HG03520 (cell line): ENCODE data around the gene RRM1.
"Not testable (repeated sequence)": the region's sequence is repeated elsewhere in the genome, so short reads cannot be mapped to it uniquely, and the experiment has no call there.

ENCODE experiments used
- ATAC-seq: cut with Tn5 transposase; IDR thresholded peaks from one replicate; pipeline ENCODE4 v1.9.1; 2021; ENCODE audit warnings: mild to moderate bottlenecking, moderate library complexity; ENCODE audit not compliant: unreplicated experiment

RRM1 gene

GRCh38 chr11:4094348-4095291, at the start of gene RRM1:
TSS of gene RRM1 (plus strand) at chr11:4094799. CDS start at chr11:4095013, 214 bp downstream.
- peak; percentile 90 for ATAC-seq

DNA sequence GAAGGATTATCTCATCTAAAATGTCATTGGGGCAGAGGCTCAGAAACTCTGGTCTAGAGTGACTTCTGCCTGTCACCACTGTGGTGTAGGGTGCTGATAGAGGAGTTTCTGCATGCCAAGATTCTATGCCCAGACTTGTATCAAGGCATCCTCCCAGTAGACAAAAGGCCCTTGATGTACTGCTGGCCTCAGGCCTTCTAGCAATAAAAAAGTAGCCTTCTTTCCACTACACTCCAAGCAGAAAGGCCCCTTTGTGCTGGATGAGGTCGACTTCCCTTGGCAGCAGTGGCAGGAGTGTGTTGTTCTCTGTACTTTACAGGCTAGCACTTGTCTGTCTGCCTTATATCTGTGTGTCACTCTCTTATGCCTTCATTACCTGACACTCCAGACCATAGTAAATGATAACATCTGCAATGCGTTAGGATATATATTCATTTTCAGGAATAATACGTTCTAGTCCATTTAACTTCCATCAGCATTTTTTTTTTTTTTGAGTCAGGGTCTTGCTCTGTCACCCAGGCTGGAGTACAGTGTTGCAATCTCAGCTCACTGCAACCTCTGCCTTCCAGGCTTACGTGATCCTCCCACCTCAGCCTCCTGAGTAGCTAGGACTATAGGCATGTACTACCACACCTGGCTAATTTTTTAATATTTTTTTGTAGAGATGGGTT, 49.5 kb upstream of the RRM1 start:
- ATAC-seq: no peak

- no peak for ATAC-seq
These were observed 46.3 kb upstream of the RRM1 start for GRCh38 chr11:4048340-4048739.

DNA sequence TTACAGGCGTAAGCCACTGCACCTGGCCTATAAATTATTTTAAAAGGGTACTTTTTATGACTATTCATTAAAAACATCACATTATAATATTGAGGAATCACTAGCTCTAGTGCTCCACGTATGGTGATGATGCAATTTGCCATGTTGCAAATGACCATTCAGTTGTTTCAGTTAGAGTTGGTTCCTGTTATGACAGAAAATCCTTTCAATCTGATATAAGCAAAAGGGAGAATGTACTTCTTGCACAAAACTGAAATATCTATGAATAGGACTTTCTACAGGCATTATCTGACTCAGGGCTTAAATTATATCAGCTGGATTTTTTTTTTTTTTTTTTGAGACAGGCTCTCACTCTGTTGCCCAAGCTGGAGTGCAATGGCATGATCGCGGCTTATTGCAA, 45.6 kb upstream of the RRM1 start:
- ATAC-seq: no peak

- no peak for ATAC-seq
These were observed 44.5 kb upstream of the RRM1 start for GRCh38 chr11:4050138-4050537.

DNA sequence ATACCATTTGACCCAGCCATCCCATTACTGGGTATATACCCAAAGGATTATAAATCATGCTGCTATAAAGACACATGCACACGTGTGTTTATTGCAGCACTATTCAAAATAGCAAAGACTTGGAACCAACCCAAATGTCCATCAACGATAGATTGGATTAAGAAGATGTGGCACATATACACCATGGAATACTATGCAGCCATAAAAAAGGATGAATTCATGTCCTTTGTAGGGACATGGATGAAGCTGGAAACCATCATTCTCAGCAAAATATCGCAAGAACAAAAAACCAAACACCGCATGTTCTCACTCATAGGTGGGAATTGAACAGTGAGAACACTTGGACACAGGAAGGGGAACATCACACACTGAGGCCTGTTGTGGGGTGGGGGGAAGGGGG, 41.4 kb upstream of the RRM1 start:
- ATAC-seq: not testable (repeated sequence)

DNA sequence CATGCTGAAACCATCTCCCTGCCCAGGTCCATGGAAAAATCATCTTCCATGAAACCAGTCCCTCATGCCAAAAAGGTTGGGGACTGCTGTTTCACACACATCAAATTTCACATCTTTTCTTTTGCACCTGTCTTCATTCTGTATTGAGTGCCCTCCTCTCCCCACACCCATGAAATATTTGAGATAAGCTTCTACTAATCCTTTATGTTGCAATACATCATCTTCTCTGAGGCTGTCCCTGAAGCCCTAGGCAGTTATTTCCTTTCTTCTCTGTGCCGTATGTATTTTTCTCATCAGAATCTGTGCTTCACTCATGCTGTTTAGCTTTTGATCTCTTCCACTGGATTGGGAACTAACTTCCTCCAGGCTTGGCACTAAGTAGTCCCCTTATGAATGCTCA, 40.0 kb upstream of the RRM1 start:
- no peak for ATAC-seq

GRCh38 chr11:4059424-4059823, 35.2 kb upstream of the RRM1 start:
- ATAC-seq: no peak

GRCh38 chr11:4060182-4060923, 34.2 kb upstream of the RRM1 start:
- ATAC-seq: no peak

- no peak for ATAC-seq
These were observed 32.9 kb upstream of the RRM1 start for GRCh38 chr11:4061700-4062099.

DNA sequence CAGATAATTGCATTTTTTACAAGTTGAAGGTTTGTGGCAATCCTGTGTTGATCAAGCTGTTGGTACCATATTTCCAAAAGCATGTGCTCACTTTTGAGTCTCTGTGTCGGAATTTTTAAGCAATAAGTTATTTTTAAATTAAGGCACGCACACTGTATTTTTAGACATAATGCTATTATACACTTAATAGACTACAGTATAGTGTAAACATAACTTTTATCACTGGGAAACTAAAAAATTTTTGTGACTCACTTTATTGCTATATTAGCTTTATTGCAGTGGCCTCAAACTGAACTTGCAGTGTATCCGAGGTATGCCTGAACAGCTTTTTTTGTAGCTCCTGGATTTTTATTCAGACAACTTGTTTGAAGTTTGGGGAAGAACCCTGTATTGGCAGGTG, 31.3 kb upstream of the RRM1 start:
- no peak for ATAC-seq

DNA sequence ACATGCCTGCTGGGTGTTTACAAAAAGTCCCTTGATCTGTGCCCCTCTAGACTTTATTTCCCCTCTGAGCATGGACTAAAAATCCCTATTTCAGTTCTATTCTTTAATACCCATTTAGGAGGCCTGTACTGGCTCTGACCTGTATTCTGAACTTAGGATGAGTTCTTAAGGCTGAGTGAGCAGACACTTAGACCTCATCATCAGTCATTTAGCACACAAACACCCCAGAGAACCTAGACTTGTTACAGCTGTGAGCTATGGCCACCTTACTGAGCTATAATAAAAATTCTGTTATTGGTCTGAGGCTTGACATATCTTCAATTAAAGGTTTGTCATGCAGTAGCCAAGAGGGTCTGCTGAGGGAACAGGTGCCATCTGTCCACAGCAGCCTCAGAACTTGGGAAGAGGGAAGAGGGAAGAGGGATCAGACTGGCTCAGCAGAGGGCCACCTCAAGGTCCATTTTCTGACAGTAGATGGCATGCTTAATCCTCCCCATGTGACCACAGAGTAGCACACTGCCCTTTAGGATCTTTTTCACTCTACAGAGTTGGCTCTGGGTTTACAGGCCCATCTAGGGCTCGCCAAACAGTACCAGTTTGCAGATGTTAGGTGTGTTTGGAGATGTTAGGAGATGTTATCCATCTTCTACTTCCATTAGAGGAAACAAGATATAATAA, 30.2 kb upstream of the RRM1 start:
- ATAC-seq: no peak

DNA sequence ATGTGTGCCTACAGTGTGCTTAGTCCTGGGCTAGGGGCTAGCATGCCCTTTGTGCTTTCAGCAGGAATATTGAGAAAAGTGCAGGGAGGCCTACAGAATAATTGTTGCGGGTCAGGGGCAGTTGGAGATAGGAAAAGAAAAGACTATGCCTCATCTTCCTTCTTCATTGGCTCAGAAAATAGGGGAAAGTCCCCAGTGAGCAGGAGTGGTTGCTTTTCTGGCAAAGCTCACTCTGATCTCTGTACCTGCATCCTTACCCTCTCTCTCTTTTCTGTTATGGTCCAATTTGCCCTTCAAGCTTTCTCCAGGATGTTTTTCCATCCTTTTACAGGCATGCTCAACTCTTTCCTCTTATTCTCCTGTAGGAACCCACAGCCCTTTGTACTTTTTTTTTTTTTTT, 29.5 kb upstream of the RRM1 start:
- no peak for ATAC-seq

GRCh38 chr11:4065601-4066377, 28.8 kb upstream of the RRM1 start:
- no peak for ATAC-seq

GRCh38 chr11:4066910-4067309, 27.7 kb upstream of the RRM1 start:
- ATAC-seq: no peak

DNA sequence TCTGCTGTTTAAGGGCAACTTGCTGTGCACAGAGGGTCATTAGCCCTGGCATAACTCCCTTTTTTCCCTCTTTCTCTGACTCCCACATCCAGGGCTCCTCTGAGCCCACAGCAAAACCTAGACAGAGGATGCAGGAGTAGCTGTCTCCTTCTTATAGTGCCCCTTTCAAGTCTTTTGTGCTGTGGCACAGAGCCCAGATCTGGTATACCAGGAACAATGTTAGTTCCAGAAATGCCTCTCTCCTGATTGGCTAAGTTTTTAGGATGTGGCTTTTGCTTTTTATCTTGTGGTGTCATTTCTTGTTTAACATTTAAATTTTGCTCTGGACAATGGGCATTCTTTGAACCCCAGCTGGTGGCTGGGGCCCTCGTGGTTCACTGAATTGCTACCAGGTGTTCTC, 25.6 kb upstream of the RRM1 start:
- ATAC-seq: no peak

- no peak for ATAC-seq
These were observed 23.3 kb upstream of the RRM1 start for GRCh38 chr11:4071325-4071724.

DNA sequence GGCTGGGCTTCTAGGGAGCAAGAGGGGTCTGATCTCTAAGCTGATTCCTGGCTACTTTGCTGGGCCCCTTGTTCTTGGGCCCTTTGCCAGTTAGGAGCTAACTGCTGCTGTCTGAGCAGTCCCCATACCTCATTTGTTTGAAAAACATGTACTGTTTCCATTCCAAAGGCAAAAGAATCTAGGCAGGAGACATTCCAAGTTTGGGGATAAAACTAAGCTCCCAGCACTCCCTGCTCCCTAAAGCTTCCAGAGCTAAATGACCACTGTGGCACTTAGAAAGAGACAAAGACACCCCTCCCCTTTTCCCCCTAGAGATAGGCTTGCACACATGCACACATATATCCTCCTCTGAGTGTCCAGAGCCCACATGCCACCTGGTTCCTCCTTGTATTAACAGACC, 22.7 kb upstream of the RRM1 start:
- no peak for ATAC-seq

DNA sequence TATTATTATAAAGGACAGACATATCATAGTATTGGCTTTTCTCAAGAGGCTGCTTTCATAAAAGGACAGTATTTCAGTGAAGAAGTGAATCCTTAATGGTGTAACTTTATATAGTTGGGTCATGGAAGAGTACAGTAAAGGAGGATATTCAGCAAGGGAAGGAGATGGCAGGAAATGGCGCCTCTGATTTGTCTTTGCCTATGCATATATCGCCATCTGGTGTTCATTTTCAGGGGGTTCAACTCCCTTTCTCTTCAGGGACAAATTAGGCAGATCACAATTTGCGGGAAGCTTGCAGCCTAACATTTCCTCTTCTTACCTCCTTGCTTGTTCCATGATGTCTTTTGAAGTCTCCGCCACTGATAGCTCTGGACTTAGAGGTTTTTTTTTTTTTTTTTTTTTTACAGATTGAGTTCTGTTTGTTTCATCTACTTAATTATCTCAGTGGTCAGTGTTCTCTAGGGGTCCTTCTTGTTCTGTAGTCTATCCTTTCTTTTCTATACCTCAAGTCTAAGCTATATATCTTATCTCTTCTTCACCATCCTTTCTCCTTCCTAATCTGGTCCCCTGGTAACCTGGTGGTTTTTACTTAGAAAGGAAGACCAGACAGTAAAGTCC, 21.8 kb upstream of the RRM1 start:
- ATAC-seq: no peak

- no peak for ATAC-seq
These were observed 20.3 kb upstream of the RRM1 start for GRCh38 chr11:4074266-4074665.
